HG03060 (cell line): ENCODE results near the gene ETDB.
"Not testable (repeated sequence)": the region's sequence is repeated elsewhere in the genome, so short reads cannot be mapped to it uniquely, and the experiment has no call there.

Experiments
- ATAC-seq: cut with Tn5 transposase; IDR thresholded peaks from one replicate; pipeline ENCODE4 v1.9.1; 2021; ENCODE audit warnings: low read depth, moderate number of reproducible peaks; ENCODE audit not compliant: unreplicated experiment

Gene ETDB

GRCh38 chrX:135120056-135120576 is at the start of gene ETDB:
ETDB (minus strand) TSS chrX:135120526; CDS start chrX:135119261, 1,265 bp downstream.
- ATAC-seq: not testable (repeated sequence)

- ATAC-seq: not testable (repeated sequence)
Observed at GRCh38 chrX:135169534-135169933, 49.2 kb upstream of the ETDB start.

GRCh38 chrX:135168486-135168885 is 48.2 kb upstream of the ETDB start:
- ATAC-seq: no peak

- not testable (repeated sequence) for ATAC-seq
Observed at GRCh38 chrX:135154688-135155087, 34.4 kb upstream of the ETDB start.

- ATAC-seq: not testable (repeated sequence)
Observed at GRCh38 chrX:135126145-135126544, 5.8 kb upstream of the ETDB start.

- not testable (repeated sequence) for ATAC-seq
Observed at GRCh38 chrX:135116064-135116463, 4.3 kb downstream of the ETDB start.

- ATAC-seq: peak; percentile 96
Observed at GRCh38 chrX:135114392-135114791, 5.9 kb downstream of the ETDB start.

GRCh38 chrX:135112743-135113142 is 7.6 kb downstream of the ETDB start:
- ATAC-seq: no peak

- no peak for ATAC-seq
Observed at GRCh38 chrX:135112096-135112729, 8.1 kb downstream of the ETDB start.

- no peak for ATAC-seq
Observed at GRCh38 chrX:135109554-135109953, 10.8 kb downstream of the ETDB start.

- ATAC-seq: no peak
Observed at GRCh38 chrX:135099493-135099783, 20.9 kb downstream of the ETDB start.

- not testable (repeated sequence) for ATAC-seq
Observed at GRCh38 chrX:135097196-135097744, 23.1 kb downstream of the ETDB start.

- no peak for ATAC-seq
Observed at GRCh38 chrX:135095715-135096114, 24.6 kb downstream of the ETDB start.

- ATAC-seq: no peak
Observed at GRCh38 chrX:135094726-135095125, 25.6 kb downstream of the ETDB start.

GRCh38 chrX:135089126-135089525 is 31.2 kb downstream of the ETDB start:
- ATAC-seq: no peak

- ATAC-seq: no peak
Observed at GRCh38 chrX:135087867-135088266, 32.5 kb downstream of the ETDB start.

- ATAC-seq: peak; percentile 71
Observed at GRCh38 chrX:135086197-135086854, 34.0 kb downstream of the ETDB start.

GRCh38 chrX:135081693-135082404 is 38.5 kb downstream of the ETDB start:
- no peak for ATAC-seq
